ENCODE results near the gene AACS. TPM values are rescaled to one million over a fixed set of nuclear protein-coding genes. Genes with fewer than 3 reads are reported as not detected.

AACS gene
- total RNA-seq, 1 experiment from 2014 or later: 46.8 TPM

GRCh38 chr12:125089083-125089482 lies 23.8 kb downstream of the AACS start:
- H3K79me2 ChIP-seq (ENCODE audit: low read depth): no peaks in the 10 kb centered on the region
- no peaks in the 10 kb centered on the region for H4K20me1 ChIP-seq (ENCODE audit: insufficient read depth)
- H3K9me3 ChIP-seq (ENCODE audit: insufficient read depth, low read depth): no peaks in the 10 kb centered on the region
- CTCF ChIA-PET: no interaction called here
- POLR2A ChIA-PET (ENCODE audit: unreplicated experiment): no interaction called here
- no peak for TF ChIP-seq EZH2 (IDR thresholded peaks at IDR 0.05; ENCODE audit: low read depth)
- TF ChIP-seq CTCF (conservative IDR thresholded peaks at IDR 0.05): no peak
- no peak overlapping the region for H3K4me2 ChIP-seq
- H3F3A ChIP-seq (ENCODE audit: insufficient read depth, low read depth): no peaks in the 10 kb centered on the region
- H3K9me2 ChIP-seq (ENCODE audit: insufficient read depth): no peaks in the 10 kb centered on the region
- H3K27me3 ChIP-seq (ENCODE audit: insufficient read depth, low read depth): no peaks in the 10 kb centered on the region
- no peak for DNase-seq
- no peak overlapping the region for H3K4me3 ChIP-seq
- no TSS peak for BruUV-seq (replicated peaks)
- H3K36me3 ChIP-seq (ENCODE audit: low read depth): no peaks in the 10 kb centered on the region
- no peak overlapping the region for H2AFZ ChIP-seq
- intact Hi-C loops (cut with micrococcal nuclease; ENCODE audit: unreplicated experiment): no loop called here
- H3K4me1 ChIP-seq (replicated peaks; ENCODE audit: insufficient read depth): no peaks in the 10 kb centered on the region
- no peak overlapping the region for H3K27ac ChIP-seq

GRCh38 chr12:125089626-125090025 lies 24.4 kb downstream of the AACS start:
- TF ChIP-seq CTCF (conservative IDR thresholded peaks at IDR 0.05) (no peak), EZH2 (IDR thresholded peaks at IDR 0.05; ENCODE audit: low read depth) (no peak)
- no peak for DNase-seq
- BruUV-seq (replicated peaks): no TSS peak
- intact Hi-C loops (cut with micrococcal nuclease; ENCODE audit: unreplicated experiment): no loop called here
- Histone ChIP-seq H3K27ac (no peak overlapping the region), H3F3A (ENCODE audit: insufficient read depth, low read depth) (no peaks in the 10 kb centered on the region), H3K36me3 (ENCODE audit: low read depth) (no peaks in the 10 kb centered on the region), H3K79me2 (ENCODE audit: low read depth) (no peaks in the 10 kb centered on the region), H2AFZ (no peak overlapping the region), H3K9me3 (ENCODE audit: insufficient read depth, low read depth) (no peaks in the 10 kb centered on the region), H3K4me2 (no peak overlapping the region), H3K27me3 (ENCODE audit: insufficient read depth, low read depth) (no peaks in the 10 kb centered on the region), H3K4me3 (no peak overlapping the region), H3K9me2 (ENCODE audit: insufficient read depth) (no peaks in the 10 kb centered on the region), H4K20me1 (ENCODE audit: insufficient read depth) (no peaks in the 10 kb centered on the region), H3K4me1 (replicated peaks; ENCODE audit: insufficient read depth) (no peaks in the 10 kb centered on the region)
- CTCF ChIA-PET: no interaction called here
- POLR2A ChIA-PET (ENCODE audit: unreplicated experiment): no interaction called here

- no peak overlapping the region for H2AFZ ChIP-seq
- DNase-seq: no peak
- no peak for TF ChIP-seq EZH2 (IDR thresholded peaks at IDR 0.05; ENCODE audit: low read depth)
- TF ChIP-seq CTCF (conservative IDR thresholded peaks at IDR 0.05): no peak
- H3K4me1 ChIP-seq (replicated peaks; ENCODE audit: insufficient read depth): no peaks in the 10 kb centered on the region
- POLR2A ChIA-PET (ENCODE audit: unreplicated experiment): no interaction called here
- H3K9me2 ChIP-seq (ENCODE audit: insufficient read depth): no peaks in the 10 kb centered on the region
- H3K27me3 ChIP-seq (ENCODE audit: insufficient read depth, low read depth): no peaks in the 10 kb centered on the region
- H3K4me3 ChIP-seq: no peak overlapping the region
- H4K20me1 ChIP-seq (ENCODE audit: insufficient read depth): no peaks in the 10 kb centered on the region
- CTCF ChIA-PET: no interaction called here
- H3F3A ChIP-seq (ENCODE audit: insufficient read depth, low read depth): no peaks in the 10 kb centered on the region
- no peak overlapping the region for H3K4me2 ChIP-seq
- H3K27ac ChIP-seq: no peak overlapping the region
- intact Hi-C loops (cut with micrococcal nuclease; ENCODE audit: unreplicated experiment): no loop called here
- BruUV-seq (replicated peaks): no TSS peak
- H3K36me3 ChIP-seq (ENCODE audit: low read depth): no peaks in the 10 kb centered on the region
- no peaks in the 10 kb centered on the region for H3K79me2 ChIP-seq (ENCODE audit: low read depth)
- H3K9me3 ChIP-seq (ENCODE audit: insufficient read depth, low read depth): no peaks in the 10 kb centered on the region
These were observed 25.2 kb downstream of the AACS start for GRCh38 chr12:125090437-125090836.
